A673 (cell line): ENCODE results near the gene TMBIM6.

ENCODE experiments used
- CTCF ChIP-seq: fragments of 300-800, 200-600 bp; sonication (generic); conservative IDR thresholded peaks from 2 replicates; pipeline ENCODE4 v1.5.1; 2017; ENCODE audit warnings: low read depth, mild to moderate bottlenecking, antibody characterized with exemption, low read length, moderate library complexity, mixed read lengths
- EZH2 ChIP-seq: fragments of 200-600 bp; sonication (generic); IDR thresholded peaks from 2 replicates; pipeline ENCODE4 v1.6.1; 2017; ENCODE audit warnings: borderline replicate concordance, low read depth, mild to moderate bottlenecking, mixed read lengths, antibody characterized with exemption, low read length; ENCODE audit not compliant: poor library complexity, severe bottlenecking

GRCh38 chr12:49811136-49811535, 69.8 kb downstream of the TMBIM6 start:
- TF ChIP-seq CTCF (no peak), EZH2 (no peak)
